HG02588 (cell line): Measurements from ENCODE around the gene XYLB.
"Not testable (repeated sequence)": the region's sequence is repeated elsewhere in the genome, so short reads cannot be mapped to it uniquely, and the experiment has no call there.

Source experiments
- ATAC-seq: cut with Tn5 transposase; IDR thresholded peaks from one replicate; pipeline ENCODE4 v1.9.1; 2021; ENCODE audit warnings: mild to moderate bottlenecking, moderate library complexity; ENCODE audit not compliant: unreplicated experiment

XYLB gene

GRCh38 chr3:38386992-38387750 lies 40.6 kb downstream of the XYLB start:
- ATAC-seq = no peak

DNA sequence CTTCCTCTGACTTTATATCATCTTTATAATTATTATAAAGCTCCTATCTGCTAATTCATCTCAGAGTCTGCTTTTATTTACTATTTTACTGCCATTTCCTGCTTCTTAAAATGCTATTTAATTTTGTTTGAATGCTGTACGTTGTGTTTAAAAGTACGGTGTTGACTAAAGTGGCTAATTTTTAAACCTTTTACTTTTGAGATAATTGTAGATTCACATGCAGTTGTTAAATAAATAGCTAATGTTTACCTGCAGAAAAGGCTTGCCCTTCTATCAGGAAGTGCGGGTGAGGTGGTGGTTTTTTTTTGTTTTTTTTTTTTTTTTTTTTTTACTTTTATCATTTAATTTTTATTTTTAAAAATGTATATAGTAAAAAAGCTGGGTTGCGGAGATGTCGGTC lies 41.3 kb downstream of the XYLB start:
- ATAC-seq = no peak

DNA sequence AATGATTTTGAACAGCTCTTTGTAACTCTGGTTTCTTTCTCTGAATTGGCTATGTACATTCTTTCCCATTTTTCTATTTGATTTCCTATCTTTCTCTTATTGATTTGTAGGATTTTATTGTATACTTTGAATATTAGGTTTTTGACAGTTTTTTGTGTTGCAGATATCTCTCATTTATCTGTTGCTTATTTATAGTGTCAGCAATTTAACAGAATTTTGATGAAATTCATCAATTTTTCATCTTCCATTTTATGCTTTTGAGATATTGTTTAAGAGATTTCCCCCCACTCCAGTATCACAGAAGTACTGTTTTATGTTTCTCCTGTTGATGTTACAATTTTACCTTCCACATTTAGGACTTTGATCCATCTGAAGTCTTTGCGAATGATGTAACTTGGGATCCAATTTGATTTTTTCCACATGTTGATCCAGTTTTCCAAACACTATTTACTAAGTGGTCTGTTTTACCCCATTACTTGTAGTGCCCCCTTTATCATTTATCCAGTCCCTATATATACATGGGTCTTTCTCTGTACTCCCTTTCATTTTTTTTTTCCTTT lies 46.1 kb downstream of the XYLB start:
- ATAC-seq = no peak

- ATAC-seq = no peak
These were observed 49.7 kb downstream of the XYLB start for GRCh38 chr3:38396239-38396638.

DNA sequence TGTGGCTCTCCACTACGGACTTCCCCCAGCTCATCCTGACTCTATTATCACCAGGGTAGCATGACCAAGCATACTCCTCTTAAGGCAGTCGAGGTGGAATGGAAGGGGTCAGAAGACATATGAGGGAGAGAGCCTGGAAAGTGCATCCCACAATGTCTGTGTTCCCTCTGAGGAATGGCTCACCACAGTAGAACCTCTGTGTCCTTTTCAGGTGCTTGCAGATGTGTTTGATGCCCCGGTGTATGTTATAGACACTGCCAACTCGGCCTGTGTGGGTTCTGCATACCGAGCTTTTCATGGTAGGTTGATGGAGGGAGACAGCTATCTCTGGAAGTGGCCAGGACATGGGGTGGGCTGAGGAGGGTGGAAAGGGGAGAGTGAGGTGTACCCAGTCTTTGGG lies 50.3 kb downstream of the XYLB start:
- ATAC-seq = no peak

DNA sequence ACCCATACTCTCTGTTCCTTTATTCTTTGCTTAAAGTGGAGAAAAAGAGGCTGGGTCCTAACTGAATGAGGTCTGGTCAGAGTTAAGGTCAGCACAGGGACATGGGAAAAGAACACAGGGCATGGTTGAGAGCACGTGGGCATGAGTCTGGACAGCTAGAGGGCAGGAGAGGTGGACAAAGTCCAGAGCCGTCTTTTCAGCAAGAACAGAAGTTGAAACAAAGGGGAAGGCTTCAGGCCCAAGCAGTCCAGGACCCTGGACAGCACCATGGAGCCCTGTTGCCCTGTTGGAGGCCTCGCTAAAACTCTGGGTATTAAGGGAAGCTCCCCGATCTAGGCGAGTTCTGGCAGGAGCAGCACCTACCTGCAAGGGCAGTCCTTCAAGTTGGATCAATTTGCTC lies 50.7 kb downstream of the XYLB start:
- no peak for ATAC-seq

GRCh38 chr3:38401246-38401962 lies 54.8 kb downstream of the XYLB start:
- ATAC-seq = no peak

GRCh38 chr3:38404286-38404685 lies 57.7 kb downstream of the XYLB start:
- ATAC-seq = no peak

DNA sequence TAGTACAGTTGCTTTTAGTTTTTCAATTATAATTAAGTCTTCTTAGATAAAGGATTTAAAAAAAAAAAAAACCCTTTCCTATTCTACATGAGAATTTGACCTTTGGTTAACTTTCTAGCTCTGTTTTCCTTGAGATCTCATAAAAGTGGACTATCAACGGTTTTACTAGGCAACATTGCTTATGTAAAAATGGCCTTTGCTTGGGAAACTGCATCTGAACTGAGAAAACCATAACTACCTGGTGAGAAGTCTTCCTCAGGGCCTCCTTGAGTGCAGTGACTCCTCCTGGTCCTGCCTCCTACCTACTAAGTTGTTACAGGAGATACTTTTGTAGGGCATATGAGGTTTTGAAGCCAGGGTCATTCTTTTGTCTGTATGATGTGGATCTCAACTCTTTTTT lies 65.0 kb downstream of the XYLB start:
- no peak for ATAC-seq

- ATAC-seq = not testable (repeated sequence)
These were observed 74.2 kb downstream of the XYLB start for GRCh38 chr3:38420758-38421157.

DNA sequence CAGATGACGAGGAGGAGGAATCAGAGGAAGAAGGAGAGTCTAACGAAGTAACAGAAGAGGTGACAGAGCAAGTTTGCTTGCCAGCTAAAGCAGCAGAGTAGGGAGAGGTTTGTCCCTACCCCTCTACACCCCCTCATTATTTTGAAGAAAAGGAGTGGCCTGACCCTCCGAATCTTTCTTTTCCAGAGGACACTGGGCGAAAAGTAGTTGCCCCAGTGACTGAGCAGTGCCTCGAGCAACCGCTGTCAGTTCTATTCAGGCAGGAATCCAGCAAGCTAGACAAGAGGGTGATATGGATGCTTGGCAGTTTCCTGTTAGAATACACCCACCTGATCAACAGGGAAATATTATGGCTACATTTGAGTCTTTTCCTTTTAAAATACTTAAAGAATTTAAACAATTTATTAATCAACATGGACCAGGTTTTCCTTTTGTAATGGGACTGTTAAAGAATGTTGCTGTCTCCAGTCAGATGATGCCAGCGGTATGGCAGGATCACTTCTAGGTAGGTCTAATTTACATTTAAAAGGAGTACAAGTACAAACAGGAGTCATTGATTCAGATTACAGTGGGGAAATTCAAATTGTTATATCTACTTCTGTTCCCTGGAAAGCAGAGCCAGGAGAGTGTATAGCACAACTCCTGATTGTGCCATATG lies 75.2 kb downstream of the XYLB start:
- ATAC-seq = no peak

DNA sequence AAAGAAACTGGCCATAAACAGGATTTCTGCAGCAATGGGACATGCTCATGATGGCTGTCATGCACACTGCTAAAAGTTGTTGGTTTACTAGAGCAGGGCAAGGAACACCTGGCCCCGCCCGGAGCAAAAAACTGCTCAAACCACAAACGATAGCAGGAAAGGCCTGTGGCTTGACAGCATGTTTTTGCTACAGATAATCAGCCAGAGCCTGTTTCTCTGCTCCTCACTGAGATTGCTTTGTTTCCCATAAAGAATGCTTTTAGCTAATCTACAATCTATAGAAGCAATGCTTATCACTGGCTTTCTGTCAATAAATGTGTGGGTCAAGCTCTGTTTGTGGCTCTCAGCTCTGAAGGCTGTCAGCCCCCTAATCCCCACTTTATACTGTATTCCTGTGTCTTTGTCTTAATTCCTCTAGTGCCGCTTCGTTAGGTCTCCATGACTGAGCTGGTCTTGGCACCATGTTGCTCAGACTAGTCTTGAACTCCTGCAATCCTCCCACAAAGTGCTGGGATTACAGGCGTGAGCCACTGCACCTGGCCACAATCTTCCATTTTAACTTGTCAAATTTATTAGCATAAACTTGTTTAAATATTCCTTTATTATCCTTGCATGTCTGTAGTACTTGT lies 80.3 kb downstream of the XYLB start:
- ATAC-seq = not testable (repeated sequence)

GRCh38 chr3:38432871-38433658 lies 86.5 kb downstream of the XYLB start:
- ATAC-seq = not testable (repeated sequence)

GRCh38 chr3:38433661-38434060 lies 87.1 kb downstream of the XYLB start:
- not testable (repeated sequence) for ATAC-seq

- not testable (repeated sequence) for ATAC-seq
These were observed 92.0 kb downstream of the XYLB start for GRCh38 chr3:38438436-38439069.

- ATAC-seq = not testable (repeated sequence)
These were observed 96.6 kb downstream of the XYLB start for GRCh38 chr3:38443205-38443604.

- no peak for ATAC-seq
These were observed 99.6 kb downstream of the XYLB start for GRCh38 chr3:38446085-38446686.

- no peak for ATAC-seq
These were observed 100.2 kb downstream of the XYLB start for GRCh38 chr3:38446812-38447211.

GRCh38 chr3:38450853-38451252 lies 104.3 kb downstream of the XYLB start:
- ATAC-seq = no peak
